Neuron (in vitro differentiated cells): Measurements from ENCODE around the gene BTBD16.

ENCODE experiments used
- H2AFZ ChIP-seq: one replicate; pipeline ENCODE4 v1.6.1; 2013; ENCODE audit warnings: low read depth, mild to moderate bottlenecking, inconsistent platforms, low read length, moderate library complexity
- H3K27me3 ChIP-seq: one replicate; pipeline ENCODE4 v1.6.1; 2013; ENCODE audit warnings: low read length; ENCODE audit not compliant: insufficient read depth
- H3K36me3 ChIP-seq: one replicate; pipeline ENCODE4 v1.6.1; 2013; ENCODE audit warnings: low read length; ENCODE audit not compliant: insufficient read depth
- H3K4me1 ChIP-seq: one replicate; pipeline ENCODE4 v1.6.1; 2013; ENCODE audit warnings: low read length; ENCODE audit not compliant: insufficient read depth
- H3K4me3 ChIP-seq: 2 replicates; pipeline ENCODE4 v1.5.1; 2013; ENCODE audit warnings: mild to moderate bottlenecking, low read length, moderate library complexity
- H3K9me3 ChIP-seq: one replicate; pipeline ENCODE4 v1.6.1; 2013; ENCODE audit warnings: low read length

The BTBD16 gene

GRCh38 chr10:122295451-122295809 is 24.3 kb downstream of the BTBD16 start:
- H2AFZ ChIP-seq, result no peak overlapping the region
- no peak overlapping the region for H3K4me3 ChIP-seq
- no peaks in the 10 kb centered on the region for H3K36me3 ChIP-seq
- H3K9me3 ChIP-seq, result no peaks in the 10 kb centered on the region
- no peaks in the 10 kb centered on the region for H3K4me1 ChIP-seq
- peaks cover 4% of the 10 kb centered on the region for H3K27me3 ChIP-seq

GRCh38 chr10:122296363-122297120 is 25.4 kb downstream of the BTBD16 start:
- H2AFZ ChIP-seq, result no peak overlapping the region
- no peaks in the 10 kb centered on the region for H3K27me3 ChIP-seq
- H3K4me3 ChIP-seq, result no peak overlapping the region
- no peaks in the 10 kb centered on the region for H3K36me3 ChIP-seq
- no peaks in the 10 kb centered on the region for H3K4me1 ChIP-seq
- H3K9me3 ChIP-seq, result no peaks in the 10 kb centered on the region

- H3K27me3 ChIP-seq, result no peaks in the 10 kb centered on the region
- no peaks in the 10 kb centered on the region for H3K36me3 ChIP-seq
- H3K4me3 ChIP-seq, result no peak overlapping the region
- no peaks in the 10 kb centered on the region for H3K4me1 ChIP-seq
- no peak overlapping the region for H2AFZ ChIP-seq
- H3K9me3 ChIP-seq, result no peaks in the 10 kb centered on the region
These were observed 26.5 kb downstream of the BTBD16 start for GRCh38 chr10:122297583-122297982.

- H3K4me3 ChIP-seq, result no peak overlapping the region
- no peaks in the 10 kb centered on the region for H3K9me3 ChIP-seq
- no peaks in the 10 kb centered on the region for H3K36me3 ChIP-seq
- no peak overlapping the region for H2AFZ ChIP-seq
- no peaks in the 10 kb centered on the region for H3K27me3 ChIP-seq
- H3K4me1 ChIP-seq, result no peaks in the 10 kb centered on the region
These were observed 27.1 kb downstream of the BTBD16 start for GRCh38 chr10:122298206-122298597.

- no peaks in the 10 kb centered on the region for H3K9me3 ChIP-seq
- H3K27me3 ChIP-seq, result no peaks in the 10 kb centered on the region
- H3K4me3 ChIP-seq, result no peak overlapping the region
- no peaks in the 10 kb centered on the region for H3K4me1 ChIP-seq
- H2AFZ ChIP-seq, result no peak overlapping the region
- H3K36me3 ChIP-seq, result no peaks in the 10 kb centered on the region
These were observed 27.7 kb downstream of the BTBD16 start for GRCh38 chr10:122298598-122299301.

GRCh38 chr10:122299423-122300075 is 28.5 kb downstream of the BTBD16 start:
- no peak overlapping the region for H3K4me3 ChIP-seq
- no peaks in the 10 kb centered on the region for H3K4me1 ChIP-seq
- no peak overlapping the region for H2AFZ ChIP-seq
- H3K36me3 ChIP-seq, result no peaks in the 10 kb centered on the region
- H3K9me3 ChIP-seq, result no peaks in the 10 kb centered on the region
- no peaks in the 10 kb centered on the region for H3K27me3 ChIP-seq

- H3K36me3 ChIP-seq, result no peaks in the 10 kb centered on the region
- no peaks in the 10 kb centered on the region for H3K9me3 ChIP-seq
- H3K4me3 ChIP-seq, result no peak overlapping the region
- H3K27me3 ChIP-seq, result no peaks in the 10 kb centered on the region
- H3K4me1 ChIP-seq, result no peaks in the 10 kb centered on the region
- no peak overlapping the region for H2AFZ ChIP-seq
These were observed 30.1 kb downstream of the BTBD16 start for GRCh38 chr10:122301055-122301810.

GRCh38 chr10:122301811-122302115 is 30.7 kb downstream of the BTBD16 start:
- H3K4me1 ChIP-seq, result no peaks in the 10 kb centered on the region
- no peaks in the 10 kb centered on the region for H3K27me3 ChIP-seq
- no peak overlapping the region for H3K4me3 ChIP-seq
- H3K36me3 ChIP-seq, result no peaks in the 10 kb centered on the region
- no peaks in the 10 kb centered on the region for H3K9me3 ChIP-seq
- no peak overlapping the region for H2AFZ ChIP-seq

- H3K4me1 ChIP-seq, result no peaks in the 10 kb centered on the region
- no peak overlapping the region for H3K4me3 ChIP-seq
- no peak overlapping the region for H2AFZ ChIP-seq
- no peaks in the 10 kb centered on the region for H3K9me3 ChIP-seq
- H3K27me3 ChIP-seq, result no peaks in the 10 kb centered on the region
- no peaks in the 10 kb centered on the region for H3K36me3 ChIP-seq
These were observed 31.2 kb downstream of the BTBD16 start for GRCh38 chr10:122302315-122302714.

GRCh38 chr10:122303271-122304053 is 32.4 kb downstream of the BTBD16 start:
- Histone ChIP-seq H2AFZ (no peak overlapping the region), H3K9me3 (no peaks in the 10 kb centered on the region), H3K4me3 (no peak overlapping the region), H3K27me3 (no peaks in the 10 kb centered on the region), H3K36me3 (no peaks in the 10 kb centered on the region), H3K4me1 (no peaks in the 10 kb centered on the region)

GRCh38 chr10:122304054-122304579 is 33.0 kb downstream of the BTBD16 start:
- Histone ChIP-seq H2AFZ (no peak overlapping the region), H3K27me3 (no peaks in the 10 kb centered on the region)

GRCh38 chr10:122306282-122306681 is 35.2 kb downstream of the BTBD16 start:
- no peaks in the 10 kb centered on the region for H3K36me3 ChIP-seq
- no peaks in the 10 kb centered on the region for H3K27me3 ChIP-seq
- no peaks in the 10 kb centered on the region for H3K4me1 ChIP-seq

More at GRCh38 chr10:122304054-122304579, 33.0 kb downstream of the BTBD16 start:
- Histone ChIP-seq H3K4me3 (no peak overlapping the region), H3K4me1 (no peaks in the 10 kb centered on the region), H3K36me3 (no peaks in the 10 kb centered on the region), H3K9me3 (no peaks in the 10 kb centered on the region)

More at GRCh38 chr10:122306282-122306681, 35.2 kb downstream of the BTBD16 start:
- Histone ChIP-seq H3K9me3 (no peaks in the 10 kb centered on the region), H2AFZ (no peak overlapping the region), H3K4me3 (no peak overlapping the region)
